D721Med (cell line): ENCODE measurements around the gene BYSL.

Source experiments
- DNase-seq: peaks from one replicate; pipeline ENCODE4 v3.0.0; 2011; ENCODE audit warnings: low spot score; ENCODE audit not compliant: insufficient read length
- FAIRE-seq: peaks from 2 replicates; lab custom pipeline; 2011; peaks lifted over from hg19 to GRCh38; lab: Jason Lieb, UNC
- CTCF ChIP-seq: IDR thresholded peaks from 2 replicates; pipeline ENCODE4 v1.5.1; 2012; ENCODE audit warnings: mild to moderate bottlenecking, control low read depth; ENCODE audit not compliant: insufficient read depth; ENCODE audit errors: missing control alignments

Gene BYSL

DNA sequence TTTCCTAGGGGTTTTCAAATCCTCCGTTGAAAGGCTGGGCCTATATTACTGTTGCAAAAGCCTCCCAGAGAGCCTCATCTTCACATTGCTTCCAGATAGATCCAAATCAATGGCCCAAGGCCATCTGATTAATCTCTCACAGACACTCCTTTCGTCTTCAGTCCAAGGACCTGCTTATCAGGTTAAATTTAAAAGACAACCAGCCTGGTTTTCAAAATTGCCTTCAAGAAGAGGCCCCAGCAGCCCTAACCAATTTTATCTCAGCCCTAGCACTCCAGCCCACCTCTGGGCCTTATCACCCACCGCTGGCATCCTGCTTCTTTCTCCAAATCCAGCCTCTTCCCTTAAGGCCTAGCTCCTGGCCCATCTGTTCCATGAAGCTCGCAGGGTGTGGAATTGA is 35.8 kb downstream of the BYSL start:
- no peak for FAIRE-seq
- no peak for TF ChIP-seq CTCF
- DNase-seq, result no peak

GRCh38 chr6:41958022-41958856 is 36.9 kb downstream of the BYSL start:
- DNase-seq (no peak), FAIRE-seq (no peak)
- no peak for TF ChIP-seq CTCF

GRCh38 chr6:41960028-41960427 is 38.7 kb downstream of the BYSL start:
- FAIRE-seq (no peak), DNase-seq (no peak)
- no peak for TF ChIP-seq CTCF

GRCh38 chr6:41963371-41963770 is 42.1 kb downstream of the BYSL start:
- no peak for TF ChIP-seq CTCF
- no peak for FAIRE-seq
- no peak for DNase-seq

DNA sequence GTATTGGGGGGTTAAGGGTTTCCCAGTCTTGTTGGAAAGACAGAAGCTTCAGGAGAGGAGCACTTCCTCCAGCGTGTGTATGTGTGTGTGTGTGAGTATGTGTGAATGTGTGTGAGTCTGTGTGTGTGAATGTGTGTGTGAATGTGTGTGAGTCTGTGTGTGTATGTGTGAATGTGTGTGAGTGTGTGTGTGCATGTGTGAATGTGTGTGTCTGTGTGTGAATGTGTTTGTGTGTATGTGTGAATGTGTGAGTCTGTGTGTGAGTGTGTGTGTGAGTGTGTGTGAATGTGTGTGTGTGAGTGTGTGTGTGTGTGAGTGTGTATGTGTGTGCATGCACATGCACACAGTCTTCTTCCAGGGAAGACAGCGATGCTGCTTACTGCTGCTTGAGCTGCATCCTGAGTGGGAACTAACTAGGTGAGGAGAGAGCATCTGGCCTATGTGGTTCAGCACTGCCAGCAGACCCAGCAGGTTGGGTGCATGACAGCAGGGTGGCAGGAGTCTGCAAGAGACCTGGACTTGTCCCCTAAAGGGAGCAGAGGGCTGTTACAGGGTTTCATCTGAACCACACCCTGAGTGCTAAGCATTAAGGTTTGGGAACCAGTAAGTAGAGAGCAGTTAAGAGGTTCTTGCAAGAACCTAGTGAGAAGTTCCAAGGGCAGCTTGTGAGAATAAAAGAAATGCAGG is 43.0 kb downstream of the BYSL start:
- no peak for FAIRE-seq
- TF ChIP-seq CTCF, result no peak
- DNase-seq, result no peak

DNA sequence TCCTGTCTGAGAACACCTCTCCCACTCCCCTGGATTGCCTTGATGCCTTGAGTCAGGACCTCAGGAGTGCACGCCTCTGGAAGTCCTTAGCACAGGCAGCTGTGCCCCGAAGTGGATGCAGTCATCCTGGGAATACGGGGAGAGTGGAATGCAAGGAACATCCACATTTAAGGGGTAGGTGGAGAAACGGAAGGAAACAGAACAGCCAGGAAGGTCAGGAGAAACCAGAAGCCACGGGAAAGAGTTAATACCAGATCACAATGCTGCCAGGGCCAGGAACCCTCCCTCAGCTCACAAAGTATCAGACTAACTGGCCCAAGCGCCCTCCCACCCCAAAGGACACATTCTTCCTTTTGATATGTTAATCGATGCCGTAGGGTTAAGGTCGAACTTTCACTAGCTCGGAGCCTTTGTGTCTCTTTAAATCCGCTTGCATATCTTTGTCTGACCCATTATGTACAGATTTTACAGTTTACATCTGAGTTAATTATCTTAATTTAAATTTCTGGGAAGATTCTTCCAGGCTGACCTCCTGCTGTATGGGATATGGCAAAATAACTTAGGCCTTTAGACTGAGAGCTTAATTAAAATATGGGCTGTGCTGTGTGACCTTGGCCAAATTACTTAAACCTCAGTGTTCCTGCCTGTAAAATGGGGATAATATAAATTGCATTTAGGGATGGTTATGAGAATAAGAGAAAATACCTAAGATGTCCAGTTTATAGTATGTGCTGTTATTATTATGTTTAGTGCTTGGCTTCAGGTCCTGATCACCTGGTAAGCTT is 44.3 kb downstream of the BYSL start:
- no peak for TF ChIP-seq CTCF
- no peak for DNase-seq
- FAIRE-seq, result no peak
